Endothelial cell of umbilical vein (primary cell): Measurements from ENCODE around the gene KIAA2012. TPM values are rescaled to one million over a fixed set of nuclear protein-coding genes. Genes with fewer than 3 reads are reported as not detected.

Source experiments
- BruUV-seq: library from RNA; stranded (reverse); fragments of 400-500 nt; replicated peaks from 2 replicates; lab custom pipeline; 2021; lab: Mats Ljungman, UMichigan
- CTCF ChIA-PET: fragments of 300-600, 350-600 bp; sonication (Branson Sonifier 250); formaldehyde crosslinking; loops from one replicate; lab custom pipeline; 2021; ENCODE audit warnings: antibody characterized with exemption, inconsistent platforms; lab: Charles Lee
- POLR2A ChIA-PET: fragments of 300-600, 350-600 bp; sonication (Branson Sonifier 250); formaldehyde crosslinking; loops from one replicate; lab custom pipeline; 2021; ENCODE audit warnings: antibody characterized with exemption, inconsistent platforms; lab: Charles Lee
- DNase-seq: peaks from one replicate; pipeline ENCODE4 v3.0.0-alpha.2; 2011; ENCODE audit warnings: low read depth, low spot score
- FAIRE-seq: peaks from 2 replicates; lab custom pipeline; 2011; peaks lifted over from hg19 to GRCh38; lab: Jason Lieb, UNC
- H2AFZ ChIP-seq: 2 replicates; pipeline ENCODE4 v1.6.0; 2012; ENCODE audit warnings: low read depth, low read length, control low read depth, inconsistent platforms
- H3K27ac ChIP-seq: 2 replicates; pipeline ENCODE4 v1.5.1; 2011; ENCODE audit warnings: low read depth, mild to moderate bottlenecking, control low read depth, low read length, moderate library complexity; ENCODE audit not compliant: insufficient read depth
- H3K27me3 ChIP-seq, 2 experiments: 2 replicates each; pipeline versions ENCODE4 v1.6.0 to v1.6.1; 2011; ENCODE audit warnings: low read length in 2 of 2, mixed read lengths in 1 of 2; ENCODE audit not compliant: control insufficient read depth in 2 of 2, insufficient read depth in 2 of 2
- H3K36me3 ChIP-seq, 2 experiments: 2 replicates in 1 of 2; 3 replicates in 1 of 2; pipeline ENCODE4 v1.5.1; 2011; ENCODE audit warnings: low read length in 2 of 2, mild to moderate bottlenecking in 1 of 2, moderate library complexity in 1 of 2; ENCODE audit not compliant: control insufficient read depth in 2 of 2, insufficient read depth in 2 of 2; ENCODE audit errors: extremely low read depth in 1 of 2
- H3K4me1 ChIP-seq: 3 replicates; pipeline ENCODE4 v1.5.1; 2011; ENCODE audit warnings: mild to moderate bottlenecking, low read length; ENCODE audit not compliant: control insufficient read depth, insufficient read depth; ENCODE audit errors: extremely low read depth
- H3K4me2 ChIP-seq: 2 replicates; pipeline ENCODE4 v1.6.1; 2011; ENCODE audit warnings: low read length, control low read depth, mixed read lengths; ENCODE audit not compliant: insufficient read depth
- H3K4me3 ChIP-seq, 3 experiments: fragments of 200-600 bp in 1 of 3; sonication (generic), shearing (Covaris generic) in 1 of 3; replicated peaks in 1 of 3; 2 replicates each; pipeline ENCODE4 v1.5.1; 2011 to 2016; ENCODE audit warnings: control low read depth in 3 of 3, low read length in 3 of 3, mild to moderate bottlenecking in 2 of 3, inconsistent platforms in 1 of 3, low read depth in 1 of 3, moderate library complexity in 1 of 3; ENCODE audit not compliant: insufficient read depth in 1 of 3
- H3K79me2 ChIP-seq: 2 replicates; pipeline ENCODE4 v1.6.0; 2012; ENCODE audit warnings: low read length, inconsistent platforms; ENCODE audit not compliant: control insufficient read depth, insufficient read depth
- H3K9ac ChIP-seq: replicated peaks from 2 replicates; pipeline ENCODE3; 2011; ENCODE audit warnings: low read length, control low read depth; ENCODE audit not compliant: insufficient read depth; ENCODE audit errors: extremely low read depth
- H3K9me1 ChIP-seq: replicated peaks from 3 replicates; pipeline ENCODE4 v1.6.0; 2011; ENCODE audit warnings: mild to moderate bottlenecking, low read length; ENCODE audit not compliant: control insufficient read depth, insufficient read depth; ENCODE audit errors: extremely low read depth
- H3K9me3 ChIP-seq: replicated peaks from 2 replicates; pipeline ENCODE4 v1.5.1; 2012; ENCODE audit warnings: low read length, inconsistent platforms; ENCODE audit not compliant: control insufficient read depth, insufficient read depth
- H4K20me1 ChIP-seq: replicated peaks from 2 replicates; pipeline ENCODE3; 2011; ENCODE audit warnings: mild to moderate bottlenecking, low read length; ENCODE audit not compliant: control insufficient read depth, insufficient read depth; ENCODE audit errors: extremely low read depth
- CTCF ChIP-seq, 2 donors: IDR thresholded peaks; 1 replicate in 1 of 2; 2 replicates in 1 of 2; pipeline ENCODE4 v1.5.1; 2011; ENCODE audit warnings: low read length in 2 of 2, mild to moderate bottlenecking in 2 of 2, moderate library complexity in 2 of 2, control low read depth in 1 of 2, inconsistent platforms in 1 of 2, low read depth in 1 of 2; ENCODE audit not compliant: insufficient read depth in 1 of 2; ENCODE audit errors: extremely low read depth in 1 of 2
- EZH2 ChIP-seq: IDR thresholded peaks from 2 replicates; pipeline ENCODE4 v1.6.1; 2012; ENCODE audit warnings: borderline replicate concordance, low read depth, mild to moderate bottlenecking, moderate library complexity, low read length, inconsistent platforms; ENCODE audit not compliant: severe bottlenecking
- FOS ChIP-seq: IDR thresholded peaks from 2 replicates; pipeline ENCODE4 v1.6.1; 2011; ENCODE audit warnings: mild to moderate bottlenecking, low read length, moderate library complexity, borderline replicate concordance; ENCODE audit not compliant: insufficient read depth
- GATA2 ChIP-seq: IDR thresholded peaks from 2 replicates; pipeline ENCODE4 v1.7.0; 2011; ENCODE audit warnings: low read depth, mild to moderate bottlenecking, moderate library complexity, mixed read lengths, low read length; ENCODE audit not compliant: insufficient read length, insufficient read depth
- JUN ChIP-seq: IDR thresholded peaks from 2 replicates; pipeline ENCODE4 v1.6.1; 2011; ENCODE audit warnings: borderline replicate concordance, low read depth; ENCODE audit not compliant: insufficient read length, insufficient read depth
- MAX ChIP-seq: IDR thresholded peaks from 2 replicates; pipeline ENCODE4 v1.6.1; 2011; ENCODE audit not compliant: insufficient read depth, insufficient read length
- MYC ChIP-seq: IDR thresholded peaks from one replicate; pipeline ENCODE4 v1.6.1; 2011; ENCODE audit warnings: mild to moderate bottlenecking, low read depth, low read length
- POLR2A ChIP-seq: IDR thresholded peaks from 2 replicates; pipeline ENCODE4 v1.6.1; 2012; ENCODE audit warnings: low read depth, mild to moderate bottlenecking, control low read depth, low read length
- POLR2AphosphoS5 ChIP-seq: IDR thresholded peaks from 2 replicates; pipeline ENCODE4 v1.6.1; 2012; ENCODE audit warnings: low read depth, mild to moderate bottlenecking, control low read depth, low read length, moderate library complexity; ENCODE audit not compliant: insufficient read depth
- dilution Hi-C: fragments of 300-500 bp; cut with MboI; formaldehyde crosslinking; loops from one replicate; pipeline ENCODE4 v1.15.0; 2019; ENCODE audit warnings: low sequenced_read_pairs; ENCODE audit not compliant: extremely low pct_ligation_motif_present
- intact Hi-C: fragments of 100-400 bp; cut with micrococcal nuclease; formaldehyde crosslinking; loops from one replicate; pipeline ENCODE4 v1.10.0; 2022
- polyA plus RNA-seq, 4 experiments: library from polyadenylated mRNA; depleted of rRNA in 3 of 4; stranded (reverse) in 3 of 4; unstranded in 1 of 4; fragments of >200 nt; gene quantifications; 2 replicates each; pipeline versions ENCODE4 v1.2.1 to v1.2.3, GENCODE V29; 2011 to 2012; ENCODE audit warnings: missing spikeins in 1 of 4
- total RNA-seq: library from RNA; stranded (reverse); gene quantifications from 2 replicates; pipeline ENCODE4 v1.2.3, GENCODE V29; 2021

The KIAA2012 gene
- total and polyA plus RNA-seq, 2 donors (not counting 3 experiments of a cell fraction or from before 2014, with no cell fraction given) = not detected

- Histone ChIP-seq H3K9me1 (no peaks in the 10 kb centered on the region), H3K4me3 (no peak overlapping the region), H3K9me3 (no peaks in the 10 kb centered on the region), H3K4me2 (no peak overlapping the region), H3K4me1 (no peaks in the 10 kb centered on the region), H3K27me3 (peaks cover 4% of the 10 kb centered on the region in 2 experiments), H3K36me3 (no peaks in the 10 kb centered on the region), H4K20me1 (no peaks in the 10 kb centered on the region), H3K79me2 (no peaks in the 10 kb centered on the region), H3K27ac (no peak overlapping the region), H3K9ac (no peak overlapping the region), H2AFZ (no peak overlapping the region)
- ChIA-PET POLR2A (no interaction called here), CTCF (interaction anchor here (1.1 kb wide), 1 partner anchor 324 kb away, joined by 3 read pairs; no protein-coding TSS in a partner anchor)
- no TSS peak for BruUV-seq
- intact Hi-C loops = no loop called here
- dilution Hi-C loops = no loop called here
- DNase-seq (no peak), FAIRE-seq (no peak)
- TF ChIP-seq MAX (no peak), MYC (no peak), JUN (no peak), POLR2AphosphoS5 (no peak), CTCF (IDR thresholded peaks at IDR 0.05; ENCODE audit: extremely low read depth in 1 of 2, insufficient read depth in 1 of 2, low read depth in 1 of 2, low read length in 2 of 2) (no peak)
Observed at GRCh38 chr2:202127687-202128331, 54.8 kb downstream of the KIAA2012 start.

GRCh38 chr2:202129841-202130240 is 56.8 kb downstream of the KIAA2012 start:
- FAIRE-seq (no peak), DNase-seq (no peak)
- Histone ChIP-seq H3K4me2 (no peak overlapping the region), H4K20me1 (no peaks in the 10 kb centered on the region), H3K27ac (no peak overlapping the region), H2AFZ (no peak overlapping the region), H3K27me3 (no peaks in the 10 kb centered on the region), H3K9me1 (no peaks in the 10 kb centered on the region), H3K9me3 (no peaks in the 10 kb centered on the region), H3K4me3 (no peak overlapping the region), H3K9ac (no peak overlapping the region), H3K4me1 (no peaks in the 10 kb centered on the region), H3K79me2 (no peaks in the 10 kb centered on the region), H3K36me3 (no peaks in the 10 kb centered on the region)
- CTCF ChIA-PET = no interaction called here
- BruUV-seq = no TSS peak
- POLR2A ChIA-PET = no interaction called here
- intact Hi-C loops = no loop called here
- TF ChIP-seq FOS (no peak), CTCF (IDR thresholded peaks at IDR 0.05; ENCODE audit: extremely low read depth in 1 of 2, insufficient read depth in 1 of 2, low read depth in 1 of 2, low read length in 2 of 2) (no peak), MYC (no peak), EZH2 (no peak), MAX (no peak), JUN (no peak), POLR2A (no peak), POLR2AphosphoS5 (no peak), GATA2 (no peak)
- dilution Hi-C loops = no loop called here
